Measurements from ENCODE around the gene INSC. TPM values are rescaled to one million over a fixed set of nuclear protein-coding genes. Genes with fewer than 3 reads are reported as not detected.

Gene INSC
- total and polyA plus RNA-seq, 9 of the 15 experiments (the other 6 are each of a cell fraction or from before 2014, with no cell fraction given), result not detected

DNA sequence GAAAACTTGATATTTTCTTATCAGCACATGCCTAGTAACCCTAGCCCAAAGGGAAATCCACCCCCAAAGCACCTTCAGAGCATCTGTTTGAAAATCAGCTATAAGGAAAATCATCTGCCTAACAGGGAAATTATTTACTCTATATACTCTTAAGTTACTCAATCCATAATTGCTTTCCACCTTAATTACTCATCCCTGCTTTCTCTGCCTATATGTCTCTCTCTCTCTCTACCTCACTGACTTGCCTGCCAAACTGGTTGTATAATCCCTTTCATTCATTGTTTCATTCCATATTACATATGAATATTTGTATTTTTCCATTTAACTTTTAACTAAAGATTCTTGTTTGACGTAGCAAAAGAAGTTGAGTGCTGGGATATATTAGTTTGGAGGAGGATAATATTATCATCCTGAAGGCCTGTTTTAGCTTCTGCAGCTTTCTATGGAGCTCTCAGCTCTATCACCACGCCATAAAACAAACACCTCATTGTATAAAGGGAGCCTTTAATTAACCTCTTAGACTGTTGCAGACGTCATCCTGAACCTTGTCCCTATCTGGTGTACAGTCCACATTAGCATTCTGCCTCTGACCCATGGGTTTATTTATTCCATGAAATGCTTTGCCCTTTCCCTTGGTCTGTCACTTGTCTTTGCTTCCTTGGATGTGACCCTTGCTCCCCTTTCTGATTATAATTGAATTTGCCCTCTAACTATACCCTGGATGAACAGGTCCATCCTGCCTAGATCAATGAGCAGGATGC is 98.9 kb downstream of the INSC start (continued):
- TF ChIP-seq, protein P1, sequence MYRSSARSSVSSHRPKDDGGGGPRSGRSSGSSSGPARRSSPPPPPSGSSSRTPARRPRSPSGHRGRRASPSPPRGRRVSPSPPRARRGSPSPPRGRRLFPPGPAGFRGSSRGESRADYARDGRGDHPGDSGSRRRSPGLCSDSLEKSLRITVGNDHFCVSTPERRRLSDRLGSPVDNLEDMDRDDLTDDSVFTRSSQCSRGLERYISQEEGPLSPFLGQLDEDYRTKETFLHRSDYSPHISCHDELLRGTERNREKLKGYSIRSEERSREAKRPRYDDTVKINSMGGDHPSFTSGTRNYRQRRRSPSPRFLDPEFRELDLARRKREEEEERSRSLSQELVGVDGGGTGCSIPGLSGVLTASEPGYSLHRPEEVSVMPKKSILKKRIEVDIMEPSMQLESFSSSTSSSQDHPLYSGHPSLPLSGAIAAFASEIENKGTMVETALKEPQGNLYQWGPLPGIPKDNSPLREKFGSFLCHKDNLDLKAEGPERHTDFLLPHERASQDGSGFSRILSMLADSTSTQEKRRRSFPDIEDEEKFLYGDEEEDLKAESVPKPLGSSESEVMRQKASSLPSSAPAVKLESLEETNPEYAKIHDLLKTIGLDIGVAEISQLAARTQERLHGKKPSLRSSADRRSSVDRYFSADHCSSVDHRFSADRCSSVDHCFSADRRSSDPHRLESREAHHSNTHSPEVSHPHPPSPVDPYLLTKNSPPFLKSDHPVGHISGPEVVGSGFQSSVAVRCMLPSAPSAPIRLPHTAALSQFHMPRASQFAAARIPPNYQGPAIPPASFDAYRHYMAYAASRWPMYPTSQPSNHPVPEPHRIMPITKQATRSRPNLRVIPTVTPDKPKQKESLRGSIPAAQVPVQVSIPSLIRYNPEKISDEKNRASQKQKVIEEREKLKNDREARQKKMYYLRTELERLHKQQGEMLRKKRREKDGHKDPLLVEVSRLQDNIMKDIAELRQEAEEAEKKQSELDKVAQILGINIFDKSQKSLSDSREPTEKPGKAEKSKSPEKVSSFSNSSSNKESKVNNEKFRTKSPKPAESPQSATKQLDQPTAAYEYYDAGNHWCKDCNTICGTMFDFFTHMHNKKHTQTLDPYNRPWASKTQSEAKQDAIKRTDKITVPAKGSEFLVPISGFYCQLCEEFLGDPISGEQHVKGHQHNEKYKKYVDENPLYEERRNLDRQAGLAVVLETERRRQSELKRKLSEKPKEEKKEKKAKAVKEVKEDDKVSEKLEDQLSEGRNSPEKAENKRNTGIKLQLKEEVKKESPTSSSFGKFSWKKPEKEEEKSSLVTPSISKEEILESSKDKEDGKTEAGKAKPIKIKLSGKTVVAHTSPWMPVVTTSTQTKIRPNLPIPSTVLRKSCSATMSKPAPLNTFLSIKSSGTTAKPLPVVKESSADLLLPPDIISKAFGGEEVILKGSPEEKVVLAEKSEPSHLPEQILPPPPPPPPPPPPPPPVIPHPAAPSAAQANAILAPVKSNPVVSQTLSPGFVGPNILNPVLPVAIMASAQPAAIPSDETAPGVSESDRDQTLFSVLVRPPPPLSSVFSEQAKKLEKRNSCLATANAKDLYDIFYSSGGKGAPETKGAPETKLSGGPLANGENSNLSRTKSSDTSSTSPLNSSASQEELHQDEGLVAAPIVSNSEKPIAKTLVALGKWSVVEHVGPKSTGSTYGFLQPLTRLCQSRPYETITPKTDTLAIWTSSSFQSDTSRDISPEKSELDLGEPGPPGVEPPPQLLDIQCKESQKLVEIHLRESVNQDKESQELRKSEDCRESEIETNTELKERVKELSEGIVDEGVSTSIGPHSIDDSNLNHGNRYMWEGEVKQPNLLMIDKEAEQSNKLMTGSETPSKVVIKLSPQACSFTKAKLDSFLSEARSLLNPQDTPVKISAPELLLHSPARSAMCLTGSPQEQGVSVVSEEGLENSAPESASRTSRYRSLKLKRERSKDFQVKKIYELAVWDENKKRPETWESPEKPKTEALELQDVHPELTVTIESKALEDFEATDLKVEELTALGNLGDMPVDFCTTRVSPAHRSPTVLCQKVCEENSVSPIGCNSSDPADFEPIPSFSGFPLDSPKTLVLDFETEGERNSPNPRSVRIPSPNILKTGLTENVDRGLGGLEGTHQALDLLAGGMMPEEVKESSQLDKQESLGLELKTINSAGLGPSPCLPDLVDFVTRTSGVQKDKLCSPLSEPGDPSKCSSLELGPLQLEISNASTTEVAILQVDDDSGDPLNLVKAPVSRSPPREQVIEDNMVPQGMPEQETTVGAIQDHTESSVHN (IDR thresholded peaks at IDR 0.05; ENCODE audit: borderline replicate concordance in 1 of 2, low read depth in 1 of 2), result no peak
- no peak for TF ChIP-seq EP300 (IDR thresholded peaks at IDR 0.05; ENCODE audit: low read length)
- no peak for TF ChIP-seq DIDO1 (tag; IDR thresholded peaks at IDR 0.05; ENCODE audit: low read depth)
- no peak for TF ChIP-seq ZNF41 (CRISPR knock-in tag; conservative IDR thresholded peaks at IDR 0.05)
- no peak for TF ChIP-seq ZBTB1 (CRISPR knock-in tag; IDR thresholded peaks at IDR 0.05; ENCODE audit: borderline replicate concordance, low read depth)
- no peak for TF ChIP-seq ZNF253 (CRISPR knock-in tag; conservative IDR thresholded peaks at IDR 0.05)
- no peak for TF ChIP-seq ZNF589 (CRISPR knock-in tag; IDR thresholded peaks at IDR 0.05; ENCODE audit: low read depth)
- TF ChIP-seq, protein P2, sequence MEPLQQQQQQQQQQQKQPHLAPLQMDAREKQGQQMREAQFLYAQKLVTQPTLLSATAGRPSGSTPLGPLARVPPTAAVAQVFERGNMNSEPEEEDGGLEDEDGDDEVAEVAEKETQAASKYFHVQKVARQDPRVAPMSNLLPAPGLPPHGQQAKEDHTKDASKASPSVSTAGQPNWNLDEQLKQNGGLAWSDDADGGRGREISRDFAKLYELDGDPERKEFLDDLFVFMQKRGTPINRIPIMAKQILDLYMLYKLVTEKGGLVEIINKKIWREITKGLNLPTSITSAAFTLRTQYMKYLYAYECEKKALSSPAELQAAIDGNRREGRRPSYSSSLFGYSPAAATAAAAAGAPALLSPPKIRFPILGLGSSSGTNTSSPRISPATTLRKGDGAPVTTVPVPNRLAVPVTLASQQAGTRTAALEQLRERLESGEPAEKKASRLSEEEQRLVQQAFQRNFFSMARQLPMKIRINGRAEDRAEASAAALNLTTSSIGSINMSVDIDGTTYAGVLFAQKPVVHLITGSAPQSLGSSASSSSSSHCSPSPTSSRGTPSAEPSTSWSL (CRISPR knock-in tag; IDR thresholded peaks at IDR 0.05; ENCODE audit: borderline replicate concordance), result no peak
